Measurements from ENCODE around the gene TTYH2.

TTYH2 gene

GRCh38 chr17:74212913-74213791, at the start of gene TTYH2:
Gene TTYH2, plus strand, starts transcription at chr17:74213571. Its CDS starts 17 bp downstream, at chr17:74213588.
- peak; percentile 53 for DNase-seq (ENCODE audit: low read depth)
- TF ChIP-seq CTCF (IDR thresholded peaks at IDR 0.05; ENCODE audit: low read depth, low read length, missing control alignments): peak; percentile 24
- H3K4me3 ChIP-seq (ENCODE audit: low read depth, low read length): peak within 1 kb of the TSS; percentile 54
- in situ Hi-C loops (cut with HindIII; ENCODE audit: low sequenced_read_pairs): no loop called here

- no peak for TF ChIP-seq CTCF (IDR thresholded peaks at IDR 0.05; ENCODE audit: low read depth, low read length, missing control alignments)
- DNase-seq (ENCODE audit: low read depth): no peak
- in situ Hi-C loops (cut with HindIII; ENCODE audit: low sequenced_read_pairs): no loop called here
- no peak overlapping the region for H3K4me3 ChIP-seq (ENCODE audit: low read depth, low read length)
These were observed 49.5 kb upstream of the TTYH2 start for GRCh38 chr17:74163836-74164235.

- DNase-seq (ENCODE audit: low read depth): no peak
- in situ Hi-C loops (cut with HindIII; ENCODE audit: low sequenced_read_pairs): no loop called here
- no peak for TF ChIP-seq CTCF (IDR thresholded peaks at IDR 0.05; ENCODE audit: low read depth, low read length, missing control alignments)
These were observed 48.8 kb upstream of the TTYH2 start for GRCh38 chr17:74164446-74165045.

GRCh38 chr17:74165797-74166365, 47.5 kb upstream of the TTYH2 start:
- TF ChIP-seq CTCF (IDR thresholded peaks at IDR 0.05; ENCODE audit: low read depth, low read length, missing control alignments): no peak
- DNase-seq (ENCODE audit: low read depth): no peak
- in situ Hi-C loops (cut with HindIII; ENCODE audit: low sequenced_read_pairs): no loop called here
- H3K4me3 ChIP-seq (ENCODE audit: low read depth, low read length): no peak overlapping the region

More at GRCh38 chr17:74164446-74165045, 48.8 kb upstream of the TTYH2 start:
- H3K4me3 ChIP-seq (ENCODE audit: low read depth, low read length): no peak overlapping the region

- no peak for DNase-seq (ENCODE audit: low read depth)
- no peak overlapping the region for H3K4me3 ChIP-seq (ENCODE audit: low read depth, low read length)
- in situ Hi-C loops (cut with HindIII; ENCODE audit: low sequenced_read_pairs): no loop called here
- TF ChIP-seq CTCF (IDR thresholded peaks at IDR 0.05; ENCODE audit: low read depth, low read length, missing control alignments): no peak
These were observed 42.4 kb upstream of the TTYH2 start for GRCh38 chr17:74170924-74171323.

- DNase-seq (ENCODE audit: low read depth): no peak
- no peak for TF ChIP-seq CTCF (IDR thresholded peaks at IDR 0.05; ENCODE audit: low read depth, low read length, missing control alignments)
- H3K4me3 ChIP-seq (ENCODE audit: low read depth, low read length): no peak overlapping the region
- in situ Hi-C loops (cut with HindIII; ENCODE audit: low sequenced_read_pairs): no loop called here
These were observed 40.7 kb upstream of the TTYH2 start for GRCh38 chr17:74172700-74173099.
